PC-3 (cell line): ENCODE results near the gene SLC6A6. TPM values are rescaled to one million over a fixed set of nuclear protein-coding genes. Genes with fewer than 3 reads are reported as not detected.

Experiments
- ATAC-seq: fragments of 200-7000 bp; cut with Tn5 transposase; 2 replicates; pipeline ENCODE4 v1.9.1; 2020; ENCODE audit warnings: mild to moderate bottlenecking, moderate library complexity
- BruUV-seq: library from RNA; stranded (reverse); fragments of 400-500 nt; replicated peaks from 2 replicates; lab custom pipeline; 2021; lab: Mats Ljungman, UMichigan
- CTCF ChIA-PET: fragments of 300-600 bp; sonication (Branson Sonifier 250); formaldehyde crosslinking; loops from one replicate; lab custom pipeline; 2022; ENCODE audit warnings: antibody characterized with exemption; lab: Charles Lee
- POLR2A ChIA-PET: fragments of 300-600 bp; sonication (Branson Sonifier 250); formaldehyde crosslinking; loops from one replicate; lab custom pipeline; 2022; ENCODE audit warnings: antibody characterized with exemption; ENCODE audit not compliant: unreplicated experiment; lab: Charles Lee
- DNase-seq: peaks from one replicate; pipeline ENCODE4 v3.0.0-alpha.2; 2015
- H2AFZ ChIP-seq: fragments of 300-600 bp; sonication (generic); 2 replicates; pipeline ENCODE4 v1.6.0; 2016; ENCODE audit warnings: antibody characterized with exemption, low read length
- H3F3A ChIP-seq: fragments of 300-600 bp; sonication (generic); one replicate; pipeline ENCODE4 v1.6.0; 2017; ENCODE audit warnings: antibody characterized with exemption, low read length, control low read depth, mild to moderate bottlenecking; ENCODE audit not compliant: unreplicated experiment
- H3K27ac ChIP-seq: fragments of 300-600 bp; sonication (generic); 2 replicates; pipeline ENCODE4 v1.5.1; 2016; ENCODE audit warnings: mild to moderate bottlenecking, low read length
- H3K27me3 ChIP-seq: fragments of 300-600 bp; sonication (generic); 2 replicates; pipeline ENCODE4 v1.6.1; 2016; ENCODE audit warnings: low read length, mixed read lengths
- H3K36me3 ChIP-seq: fragments of 300-600 bp; sonication (generic); 2 replicates; pipeline ENCODE4 v1.6.1; 2016; ENCODE audit warnings: low read depth, mixed run types, low read length, mixed read lengths
- H3K4me1 ChIP-seq: fragments of 300-600 bp; sonication (generic); 2 replicates; pipeline ENCODE4 v1.5.1; 2016; ENCODE audit warnings: low read length; ENCODE audit not compliant: insufficient read depth
- H3K4me2 ChIP-seq: fragments of 300-600 bp; sonication (generic); 2 replicates; pipeline ENCODE4 v1.6.0; 2016; ENCODE audit warnings: low read length
- H3K4me3 ChIP-seq: fragments of 300-600 bp; sonication (generic); 2 replicates; pipeline ENCODE4 v1.5.1; 2016; ENCODE audit warnings: mild to moderate bottlenecking, low read length, mixed read lengths
- H3K79me2 ChIP-seq: fragments of 300-600 bp; sonication (generic); 2 replicates; pipeline ENCODE4 v1.6.1; 2017; ENCODE audit warnings: low read length, mixed read lengths
- H3K9ac ChIP-seq: fragments of 300-600 bp; sonication (generic); 2 replicates; pipeline ENCODE4 v1.6.0; 2016; ENCODE audit warnings: mild to moderate bottlenecking, low read length
- H3K9me2 ChIP-seq: fragments of 300-600 bp; sonication (generic); replicated peaks from 2 replicates; pipeline ENCODE4 v1.6.1; 2016; ENCODE audit warnings: mixed run types, low read length, mixed read lengths
- H3K9me3 ChIP-seq: fragments of 300-600 bp; sonication (generic); 2 replicates; pipeline ENCODE4 v1.6.1; 2016; ENCODE audit warnings: low read length, mixed read lengths
- H4K20me1 ChIP-seq: fragments of 300-600 bp; sonication (generic); 2 replicates; pipeline ENCODE4 v1.6.1; 2016; ENCODE audit warnings: low read length, mixed read lengths
- EZH2 ChIP-seq: fragments of 300-600 bp; sonication (generic); IDR thresholded peaks from one replicate; pipeline ENCODE4 v1.6.1; 2017; ENCODE audit warnings: antibody characterized with exemption, mild to moderate bottlenecking, low read length; ENCODE audit not compliant: unreplicated experiment
- EZH2phosphoT487 ChIP-seq: fragments of 300-600 bp; sonication (generic); IDR thresholded peaks from 2 replicates; pipeline ENCODE4 v1.6.1; 2018; ENCODE audit warnings: mild to moderate bottlenecking, antibody characterized with exemption, low read length, borderline replicate concordance
- intact Hi-C: fragments of 100-400 bp; cut with micrococcal nuclease; formaldehyde crosslinking; loops from 2 replicates; pipeline ENCODE4 v1.9.0; 2023
- total RNA-seq: library from RNA; depleted of rRNA; stranded (reverse); fragments of >200 nt; gene quantifications from 2 replicates; pipeline ENCODE4 v1.2.3, GENCODE V29; 2014
- TF ChIP-seq, protein P1 (sequence below): fragments of 300-600 bp; sonication (generic); conservative IDR thresholded peaks from 2 replicates; pipeline ENCODE4 v1.5.1; 2017; ENCODE audit warnings: antibody characterized with exemption, low read depth, mild to moderate bottlenecking, low read length

The SLC6A6 gene
- total RNA-seq, 1 experiment from 2014 or later = 28.1 TPM

DNA sequence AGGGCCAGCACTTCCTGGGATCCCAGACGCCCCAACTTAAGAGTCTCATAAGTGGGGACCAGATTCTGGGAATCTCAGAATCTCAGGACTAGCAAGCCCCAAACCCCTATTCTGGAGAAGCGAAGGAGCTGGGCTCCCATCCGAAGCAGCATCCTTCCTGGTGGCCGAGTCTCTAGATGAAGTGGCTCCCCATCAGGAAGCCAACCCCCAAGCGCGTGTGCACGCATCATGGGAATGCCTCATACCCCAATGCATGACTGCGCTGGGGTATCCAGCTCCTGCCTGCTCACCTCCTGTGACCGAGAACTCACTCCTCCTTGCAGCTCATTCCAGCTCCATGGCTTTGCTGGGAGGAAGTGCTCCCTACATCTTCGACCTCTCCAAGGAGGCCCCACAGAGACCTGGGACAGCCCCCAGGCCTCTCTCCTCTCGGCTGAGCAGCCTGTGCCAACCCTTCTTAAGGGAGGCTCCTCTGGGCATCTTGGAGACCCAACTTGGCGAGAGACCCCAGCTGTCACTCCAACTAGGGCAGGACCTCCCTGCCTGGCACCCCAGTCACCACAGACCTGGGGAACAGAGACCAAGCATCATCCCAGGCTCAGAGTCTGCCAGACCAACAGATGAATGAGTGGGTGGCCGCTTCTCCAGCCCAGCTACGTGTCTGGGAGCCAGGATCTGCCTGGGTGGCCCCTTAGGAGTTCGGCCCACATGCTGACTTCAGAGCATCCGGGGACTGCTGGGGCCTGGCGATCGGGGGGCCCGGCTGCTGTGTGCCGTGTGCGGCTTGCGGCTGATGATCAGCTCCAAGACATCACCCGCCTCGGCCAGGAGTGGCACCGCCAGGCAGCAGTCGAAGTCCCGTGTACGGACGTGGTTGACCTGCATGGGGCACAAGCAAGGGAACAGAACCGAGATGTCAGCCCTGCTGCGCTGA is 90.8 kb downstream of the SLC6A6 start:
- DNase-seq (no peak), ATAC-seq (no peak)
- Histone ChIP-seq H3K4me2 (no peak overlapping the region), H3K27ac (no peak overlapping the region), H3F3A (no peaks in the 10 kb centered on the region), H3K9me2 (no peaks in the 10 kb centered on the region), H2AFZ (no peak overlapping the region), H3K4me1 (peaks cover 17% of the 10 kb centered on the region), H3K79me2 (no peaks in the 10 kb centered on the region), H4K20me1 (no peaks in the 10 kb centered on the region), H3K27me3 (no peaks in the 10 kb centered on the region), H3K9ac (no peak overlapping the region), H3K9me3 (no peaks in the 10 kb centered on the region), H3K4me3 (no peak overlapping the region), H3K36me3 (no peaks in the 10 kb centered on the region)
- TF ChIP-seq EZH2 (no peak), EZH2phosphoT487 (no peak)
- TF ChIP-seq, protein P1, sequence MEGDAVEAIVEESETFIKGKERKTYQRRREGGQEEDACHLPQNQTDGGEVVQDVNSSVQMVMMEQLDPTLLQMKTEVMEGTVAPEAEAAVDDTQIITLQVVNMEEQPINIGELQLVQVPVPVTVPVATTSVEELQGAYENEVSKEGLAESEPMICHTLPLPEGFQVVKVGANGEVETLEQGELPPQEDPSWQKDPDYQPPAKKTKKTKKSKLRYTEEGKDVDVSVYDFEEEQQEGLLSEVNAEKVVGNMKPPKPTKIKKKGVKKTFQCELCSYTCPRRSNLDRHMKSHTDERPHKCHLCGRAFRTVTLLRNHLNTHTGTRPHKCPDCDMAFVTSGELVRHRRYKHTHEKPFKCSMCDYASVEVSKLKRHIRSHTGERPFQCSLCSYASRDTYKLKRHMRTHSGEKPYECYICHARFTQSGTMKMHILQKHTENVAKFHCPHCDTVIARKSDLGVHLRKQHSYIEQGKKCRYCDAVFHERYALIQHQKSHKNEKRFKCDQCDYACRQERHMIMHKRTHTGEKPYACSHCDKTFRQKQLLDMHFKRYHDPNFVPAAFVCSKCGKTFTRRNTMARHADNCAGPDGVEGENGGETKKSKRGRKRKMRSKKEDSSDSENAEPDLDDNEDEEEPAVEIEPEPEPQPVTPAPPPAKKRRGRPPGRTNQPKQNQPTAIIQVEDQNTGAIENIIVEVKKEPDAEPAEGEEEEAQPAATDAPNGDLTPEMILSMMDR = no peak
- BruUV-seq = no TSS peak
- POLR2A ChIA-PET = no interaction called here
- CTCF ChIA-PET = no interaction called here
- intact Hi-C loops = no loop called here

DNA sequence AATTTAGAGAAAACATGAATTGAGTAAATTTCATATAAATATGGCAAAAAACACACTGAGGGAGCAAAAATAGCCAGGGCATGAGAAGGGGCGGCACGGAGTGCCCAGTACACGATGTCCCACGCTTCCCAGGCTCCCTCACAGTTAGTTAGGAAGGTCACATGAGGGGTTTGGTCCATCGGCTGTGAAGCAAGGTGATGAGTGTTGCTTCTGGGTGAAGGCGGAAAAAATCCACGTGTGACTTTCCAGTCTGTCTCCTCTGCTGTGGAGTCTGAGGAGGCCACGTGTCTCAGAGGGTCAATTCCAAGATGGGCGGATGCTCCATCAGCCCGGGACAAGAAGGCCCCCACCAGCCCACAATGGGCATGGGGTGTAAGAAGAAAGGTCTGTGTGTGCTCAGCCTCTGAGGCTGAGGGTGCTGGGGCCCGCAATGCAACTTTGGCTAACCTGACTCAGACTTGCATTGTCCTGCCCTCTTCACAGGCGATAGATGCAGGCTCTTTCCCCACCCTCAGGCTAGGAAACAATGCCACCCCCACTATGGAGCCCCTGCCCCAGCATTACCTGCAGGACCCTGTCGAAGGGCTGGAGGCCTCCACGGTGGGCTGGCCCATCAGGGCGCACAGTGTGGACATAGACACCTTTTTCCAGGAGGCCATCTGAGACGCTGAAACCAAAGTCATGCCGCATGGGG is 92.0 kb downstream of the SLC6A6 start:
- TF ChIP-seq, protein P1 = no peak
- CTCF ChIA-PET = no interaction called here

DNA sequence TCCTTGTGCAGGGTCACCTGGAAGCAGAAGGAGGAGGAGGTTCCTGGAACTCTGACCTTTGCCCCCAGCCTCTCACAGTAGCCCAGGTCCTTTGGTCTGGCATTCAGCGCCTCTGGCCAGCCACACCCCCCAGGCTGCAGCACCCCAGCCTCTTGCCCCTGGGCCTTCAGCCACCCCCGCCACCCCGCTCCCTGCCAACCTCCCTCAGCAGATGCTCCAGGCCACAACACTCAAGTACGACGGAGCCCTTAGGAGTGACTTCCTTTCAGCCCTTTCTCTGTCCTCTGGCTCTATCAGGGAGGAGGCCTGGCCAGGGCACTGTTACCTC is 92.5 kb downstream of the SLC6A6 start:
- ATAC-seq (no peak), DNase-seq (no peak)
- no peaks in the 10 kb centered on the region for H3K36me3 ChIP-seq
- H3K9me2 ChIP-seq = no peaks in the 10 kb centered on the region
- TF ChIP-seq, protein P1 = no peak
- no peak for TF ChIP-seq EZH2phosphoT487
- no peak for TF ChIP-seq EZH2
- no peak overlapping the region for H3K4me3 ChIP-seq
- no peaks in the 10 kb centered on the region for H3K27me3 ChIP-seq
- intact Hi-C loops = no loop called here
- no peaks in the 10 kb centered on the region for H3F3A ChIP-seq
- H3K9me3 ChIP-seq = no peaks in the 10 kb centered on the region
- no peak overlapping the region for H2AFZ ChIP-seq
- H3K4me2 ChIP-seq = no peak overlapping the region
- no peak overlapping the region for H3K9ac ChIP-seq
- no peaks in the 10 kb centered on the region for H4K20me1 ChIP-seq
- no TSS peak for BruUV-seq
- H3K27ac ChIP-seq = no peak overlapping the region
- H3K4me1 ChIP-seq = peaks cover 17% of the 10 kb centered on the region
- no peaks in the 10 kb centered on the region for H3K79me2 ChIP-seq
- POLR2A ChIA-PET = no interaction called here
- CTCF ChIA-PET = no interaction called here

More for the DNA sequence above, 92.0 kb downstream of the SLC6A6 start:
- ATAC-seq (no peak), DNase-seq (no peak)
- Histone ChIP-seq H3K36me3 (no peaks in the 10 kb centered on the region), H3K27ac (no peak overlapping the region), H3K9ac (no peak overlapping the region), H3K27me3 (no peaks in the 10 kb centered on the region), H3K4me1 (peaks cover 17% of the 10 kb centered on the region), H3K4me3 (no peak overlapping the region), H3K9me2 (no peaks in the 10 kb centered on the region), H3K4me2 (no peak overlapping the region), H4K20me1 (no peaks in the 10 kb centered on the region), H2AFZ (no peak overlapping the region), H3K9me3 (no peaks in the 10 kb centered on the region), H3K79me2 (no peaks in the 10 kb centered on the region), H3F3A (no peaks in the 10 kb centered on the region)
- POLR2A ChIA-PET = no interaction called here
- BruUV-seq = no TSS peak
- intact Hi-C loops = no loop called here
